OCI-LY3 (cell line): ENCODE measurements around the gene MYH9.

Experiments
- H2AFZ ChIP-seq: fragments of 200-600, 300-600 bp; shearing (Covaris generic); 2 replicates; pipeline ENCODE4 v1.6.0; 2014; ENCODE audit warnings: antibody characterized with exemption, low read depth, low read length
- H3K27ac ChIP-seq: fragments of 200-600, 300-600 bp; sonication (generic); 2 replicates; pipeline ENCODE4 v1.5.1; 2014; ENCODE audit warnings: mild to moderate bottlenecking, low read length, moderate library complexity, mixed read lengths
- H3K27me3 ChIP-seq: fragments of 200-600, 300-600 bp; sonication (generic); 2 replicates; pipeline ENCODE4 v1.6.1; 2014; ENCODE audit warnings: low read depth, low read length, mixed read lengths
- H3K36me3 ChIP-seq: fragments of 200-600, 300-600 bp; sonication (generic); replicated peaks from 2 replicates; pipeline ENCODE3; 2014; ENCODE audit warnings: low read depth, low read length, mixed read lengths
- H3K4me1 ChIP-seq: fragments of 300-600, 200-600 bp; sonication (generic); 2 replicates; pipeline ENCODE4 v1.6.1; 2014; ENCODE audit warnings: low read length, mixed read lengths
- H3K4me2 ChIP-seq: fragments of 200-600, 300-600 bp; sonication (generic); 2 replicates; pipeline ENCODE4 v1.6.1; 2014; ENCODE audit warnings: low read length, mixed read lengths
- H3K4me3 ChIP-seq: fragments of 300-600, 200-600 bp; sonication (generic); 2 replicates; pipeline ENCODE4 v1.5.1; 2014; ENCODE audit warnings: antibody characterized with exemption, mild to moderate bottlenecking, low read length, moderate library complexity
- H3K79me2 ChIP-seq: fragments of 300-600, 200-600 bp; shearing (Covaris generic); 2 replicates; pipeline ENCODE4 v1.6.1; 2014; ENCODE audit warnings: mild to moderate bottlenecking, low read length, mixed read lengths
- H3K9ac ChIP-seq: fragments of 300-600, 200-600 bp; shearing (Covaris generic); 2 replicates; pipeline ENCODE4 v1.6.0; 2014; ENCODE audit warnings: mild to moderate bottlenecking, low read length, moderate library complexity
- H3K9me3 ChIP-seq: fragments of 200-600, 300-600 bp; shearing (Covaris generic); 2 replicates; pipeline ENCODE4 v1.6.1; 2014; ENCODE audit warnings: low read length, mixed read lengths; ENCODE audit not compliant: insufficient read depth
- H4K20me1 ChIP-seq: fragments of 200-600, 300-600 bp; sonication (generic); 2 replicates; pipeline ENCODE4 v1.6.1; 2016; ENCODE audit warnings: low read length, mixed read lengths; ENCODE audit not compliant: insufficient read depth
- CTCF ChIP-seq: fragments of 200-600, 300-600 bp; sonication (generic); IDR thresholded peaks from 2 replicates; pipeline ENCODE4 v1.5.1; 2014; ENCODE audit warnings: antibody characterized with exemption, low read length, low read depth
- EZH2phosphoT487 ChIP-seq: fragments of 200-600 bp; shearing (Covaris generic); IDR thresholded peaks from 2 replicates; pipeline ENCODE4 v1.6.1; 2018; ENCODE audit warnings: antibody characterized with exemption, mixed run types, low read depth

The MYH9 gene

DNA sequence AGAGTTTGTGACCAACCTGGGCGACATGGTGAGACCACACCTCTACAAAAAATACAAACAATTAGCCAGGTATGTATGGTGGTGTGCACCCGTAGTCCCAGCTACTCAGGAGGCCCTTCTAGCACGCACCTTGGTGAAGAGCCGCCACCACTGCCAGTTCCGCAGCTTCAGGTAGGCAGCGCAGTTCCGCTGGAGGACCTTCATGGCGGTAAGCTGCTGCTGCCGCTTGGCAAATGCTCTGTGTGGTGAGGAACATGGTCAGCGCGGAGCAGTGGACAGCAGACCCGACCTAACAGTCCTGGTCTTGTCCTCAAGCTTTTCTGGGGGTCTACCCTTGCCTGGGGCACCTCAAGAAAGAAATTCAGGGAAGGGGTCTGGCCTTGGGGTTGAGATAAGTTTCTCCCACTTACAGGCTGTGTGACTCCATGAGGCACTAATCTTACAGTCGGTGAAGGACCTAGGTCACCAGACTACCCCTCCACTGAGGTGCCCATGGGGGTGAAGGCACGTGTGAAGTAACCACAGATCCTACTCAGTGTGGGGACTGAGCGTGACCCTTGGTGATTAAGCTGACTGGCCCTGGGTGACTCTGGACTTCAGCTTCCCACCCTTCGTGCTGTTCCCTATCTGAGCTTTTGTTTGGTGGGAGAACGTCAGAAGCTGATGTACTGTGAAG, 85.2 kb downstream of the MYH9 start:
- Histone ChIP-seq H2AFZ (no peak overlapping the region), H3K4me1 (no peaks in the 10 kb centered on the region), H3K4me3 (no peak overlapping the region), H3K27ac (no peak overlapping the region), H3K9me3 (no peaks in the 10 kb centered on the region), H3K36me3 (peaks cover 92% of the 10 kb centered on the region), H3K4me2 (no peak overlapping the region), H4K20me1 (peaks cover 6% of the 10 kb centered on the region), H3K79me2 (0 out of 2 replicates have a peak, but pooled peaks cover 5% of the 10 kb centered on the region), H3K9ac (no peak overlapping the region), H3K27me3 (no peaks in the 10 kb centered on the region)
- no peak for TF ChIP-seq CTCF
- no peak for TF ChIP-seq EZH2phosphoT487

GRCh38 chr22:36301851-36302250, 85.9 kb downstream of the MYH9 start:
- Histone ChIP-seq H3K27ac (no peak overlapping the region; the same call in 1 of the 2 replicates), H3K36me3 (peaks cover 95% of the 10 kb centered on the region), H3K27me3 (no peaks in the 10 kb centered on the region), H3K4me1 (no peaks in the 10 kb centered on the region), H4K20me1 (peaks cover 6% of the 10 kb centered on the region), H3K79me2 (0 out of 2 replicates have a peak, but pooled peaks cover 5% of the 10 kb centered on the region), H3K9ac (no peak overlapping the region), H3K4me2 (no peak overlapping the region), H3K4me3 (no peak overlapping the region), H2AFZ (no peak overlapping the region), H3K9me3 (no peaks in the 10 kb centered on the region)
- TF ChIP-seq CTCF (no peak), EZH2phosphoT487 (no peak)

DNA sequence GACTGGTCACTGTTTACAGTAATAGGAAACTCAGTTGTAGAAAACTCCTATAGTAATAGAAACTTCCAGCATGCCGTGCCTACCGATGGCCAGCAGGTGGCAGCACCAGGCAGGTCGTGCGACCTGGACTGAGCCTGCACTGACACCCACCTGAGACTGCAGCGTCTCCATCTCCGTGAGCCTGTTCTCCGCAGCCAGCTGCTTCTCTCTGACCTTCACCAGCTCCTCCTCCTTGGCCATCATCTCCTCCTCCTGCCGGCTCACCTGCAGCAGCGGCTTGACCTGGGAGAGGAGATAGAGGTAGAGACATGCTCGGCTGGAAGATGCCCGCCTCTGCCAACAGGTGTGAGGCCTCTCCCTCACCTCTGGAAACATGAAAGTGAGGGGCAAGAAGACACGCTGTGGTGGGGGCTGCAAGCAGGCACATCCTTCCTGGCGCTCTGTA, 86.4 kb downstream of the MYH9 start:
- Histone ChIP-seq H3K4me3 (no peak overlapping the region), H3K9me3 (no peaks in the 10 kb centered on the region), H3K27me3 (no peaks in the 10 kb centered on the region), H3K27ac (no peak overlapping the region; the same call in 1 of the 2 replicates), H4K20me1 (peaks cover 6% of the 10 kb centered on the region), H3K4me2 (no peak overlapping the region), H2AFZ (no peak overlapping the region), H3K9ac (no peak overlapping the region), H3K79me2 (0 out of 2 replicates have a peak, but pooled peaks cover 5% of the 10 kb centered on the region), H3K36me3 (peaks cover 95% of the 10 kb centered on the region), H3K4me1 (no peaks in the 10 kb centered on the region)
- TF ChIP-seq CTCF (peak; percentile 98), EZH2phosphoT487 (no peak)

DNA sequence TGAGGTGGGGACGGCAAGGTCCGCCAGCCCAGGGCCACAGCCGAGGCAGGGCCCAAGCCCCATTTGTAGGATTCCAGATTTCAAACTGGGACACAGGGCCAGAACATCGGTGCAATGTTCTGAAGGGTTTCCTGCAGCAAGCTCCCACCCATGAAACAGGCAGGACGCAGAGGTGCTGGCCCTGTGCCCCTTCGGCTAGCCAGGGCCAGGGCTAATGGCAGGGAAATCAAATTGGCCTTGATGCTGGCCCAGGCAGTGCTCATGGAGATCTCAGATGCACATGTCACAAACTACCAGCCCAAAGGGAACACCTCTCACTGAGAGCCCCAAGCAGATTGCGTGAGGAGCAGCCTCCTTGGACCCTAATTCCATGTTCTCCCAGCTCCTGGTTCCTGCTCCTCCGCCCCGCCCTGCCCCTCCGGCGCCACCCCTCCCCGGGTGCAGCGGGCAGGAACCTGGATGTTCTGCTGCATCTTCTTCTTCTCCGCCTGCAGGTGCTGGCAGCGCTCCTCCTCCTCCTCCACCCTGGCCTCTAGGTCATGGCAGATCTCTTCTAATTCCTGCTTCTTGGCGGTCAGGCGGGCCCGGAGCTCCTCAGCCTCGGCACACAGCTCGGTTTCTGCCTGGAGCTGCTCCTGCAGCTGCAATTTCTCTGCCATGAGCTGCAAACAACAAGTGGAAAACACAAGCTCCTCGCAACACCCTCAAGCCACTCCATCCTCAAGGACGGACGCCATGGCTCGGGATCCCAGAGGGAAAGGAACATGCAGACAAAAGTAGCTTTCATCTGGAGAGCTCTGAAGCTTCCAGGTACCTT, 87.2 kb downstream of the MYH9 start:
- Histone ChIP-seq H4K20me1 (peaks cover 6% of the 10 kb centered on the region), H2AFZ (no peak overlapping the region), H3K4me1 (no peaks in the 10 kb centered on the region), H3K36me3 (peaks cover 92% of the 10 kb centered on the region), H3K4me3 (no peak overlapping the region), H3K9ac (no peak overlapping the region), H3K4me2 (no peak overlapping the region), H3K9me3 (no peaks in the 10 kb centered on the region), H3K79me2 (0 out of 2 replicates have a peak, but pooled peaks cover 5% of the 10 kb centered on the region), H3K27me3 (no peaks in the 10 kb centered on the region), H3K27ac (no peak overlapping the region)
- TF ChIP-seq EZH2phosphoT487 (no peak), CTCF (no peak)
